ENCODE measurements around the gene PTH1R.

The PTH1R gene

GRCh38 chr3:46922871-46923558, 45.5 kb downstream of the PTH1R start:
- H3K27me3 ChIP-seq (ENCODE audit: insufficient read depth, low read length, poor library complexity): no peaks in the 10 kb centered on the region
- H3K36me3 ChIP-seq (ENCODE audit: insufficient read depth, low read length): peaks cover 98% of the 10 kb centered on the region
- H3K4me2 ChIP-seq (ENCODE audit: insufficient read depth, low read length): no peak overlapping the region
- H3K9me3 ChIP-seq (ENCODE audit: insufficient read depth, low read length, severe bottlenecking): no peaks in the 10 kb centered on the region
- H4K20me1 ChIP-seq (ENCODE audit: insufficient read depth, low read length): peaks cover 58% of the 10 kb centered on the region
- TF ChIP-seq CTCF (IDR thresholded peaks at IDR 0.05; ENCODE audit: borderline replicate concordance, extremely low read depth, low read length, poor library complexity, severe bottlenecking) (no peak), EZH2 (IDR thresholded peaks at IDR 0.05; ENCODE audit: borderline replicate concordance, low read depth, low read length, severe bottlenecking) (no peak)
- H3K27ac ChIP-seq (ENCODE audit: low read length): no peak overlapping the region
- ATAC-seq (ENCODE audit: insufficient read depth, low read depth) (no peak), DNase-seq (no peak)
- peaks cover 7% of the 10 kb centered on the region; the same call in 1 of the 2 replicates for H3K4me1 ChIP-seq (ENCODE audit: insufficient read depth, low read length)
- H3K4me3 ChIP-seq (ENCODE audit: low read depth in 1 of 2, low read length in 2 of 2): no peak overlapping the region
- no peak overlapping the region for H2AFZ ChIP-seq (ENCODE audit: low read depth, low read length)
- H3K9ac ChIP-seq (ENCODE audit: low read depth, low read length): no peak overlapping the region
- peaks cover 33% of the 10 kb centered on the region for H3K79me2 ChIP-seq (ENCODE audit: insufficient read depth, low read length)

GRCh38 chr3:46923559-46924350, 46.2 kb downstream of the PTH1R start:
- peak; percentile 74 for ATAC-seq (ENCODE audit: insufficient read depth, low read depth)
- peak; percentile 51 for DNase-seq
- no peak overlapping the region for H3K9ac ChIP-seq (ENCODE audit: low read depth, low read length)
- no peaks in the 10 kb centered on the region for H3K9me3 ChIP-seq (ENCODE audit: insufficient read depth, low read length, severe bottlenecking)
- H3K4me3 ChIP-seq (ENCODE audit: low read depth in 1 of 2, low read length in 2 of 2): no peak overlapping the region
- H3K36me3 ChIP-seq (ENCODE audit: insufficient read depth, low read length): peaks cover 95% of the 10 kb centered on the region
- peaks cover 40% of the 10 kb centered on the region for H3K79me2 ChIP-seq (ENCODE audit: insufficient read depth, low read length)
- H3K27me3 ChIP-seq (ENCODE audit: insufficient read depth, low read length, poor library complexity): no peaks in the 10 kb centered on the region
- H3K4me1 ChIP-seq (ENCODE audit: insufficient read depth, low read length): peaks cover 9% of the 10 kb centered on the region; the same call in 1 of the 2 replicates
- no peak overlapping the region for H2AFZ ChIP-seq (ENCODE audit: low read depth, low read length)
- no peak overlapping the region for H3K4me2 ChIP-seq (ENCODE audit: insufficient read depth, low read length)
- no peak for TF ChIP-seq EZH2 (IDR thresholded peaks at IDR 0.05; ENCODE audit: borderline replicate concordance, low read depth, low read length, severe bottlenecking)
- TF ChIP-seq CTCF (IDR thresholded peaks at IDR 0.05; ENCODE audit: borderline replicate concordance, extremely low read depth, low read length, poor library complexity, severe bottlenecking): peak; percentile 82
- H3K27ac ChIP-seq (ENCODE audit: low read length): 0 out of 2 replicates have a peak overlapping the region, but pooled peaks have one; percentile 15
- peaks cover 65% of the 10 kb centered on the region for H4K20me1 ChIP-seq (ENCODE audit: insufficient read depth, low read length)

GRCh38 chr3:46924921-46925584, 47.5 kb downstream of the PTH1R start:
- H3K9me3 ChIP-seq (ENCODE audit: insufficient read depth, low read length, severe bottlenecking): no peaks in the 10 kb centered on the region
- peaks cover 69% of the 10 kb centered on the region for H4K20me1 ChIP-seq (ENCODE audit: insufficient read depth, low read length)
- H3K4me1 ChIP-seq (ENCODE audit: insufficient read depth, low read length): peaks cover 9% of the 10 kb centered on the region; the same call in 1 of the 2 replicates
- no peaks in the 10 kb centered on the region for H3K27me3 ChIP-seq (ENCODE audit: insufficient read depth, low read length, poor library complexity)
- H3K79me2 ChIP-seq (ENCODE audit: insufficient read depth, low read length): peaks cover 50% of the 10 kb centered on the region
- DNase-seq (no peak), ATAC-seq (ENCODE audit: insufficient read depth, low read depth) (no peak)
- H2AFZ ChIP-seq (ENCODE audit: low read depth, low read length): no peak overlapping the region
- H3K27ac ChIP-seq (ENCODE audit: low read length): no peak overlapping the region
- H3K36me3 ChIP-seq (ENCODE audit: insufficient read depth, low read length): peaks cover 90% of the 10 kb centered on the region
- TF ChIP-seq EZH2 (IDR thresholded peaks at IDR 0.05; ENCODE audit: borderline replicate concordance, low read depth, low read length, severe bottlenecking) (no peak), CTCF (IDR thresholded peaks at IDR 0.05; ENCODE audit: borderline replicate concordance, extremely low read depth, low read length, poor library complexity, severe bottlenecking) (no peak)
- H3K4me2 ChIP-seq (ENCODE audit: insufficient read depth, low read length): no peak overlapping the region
- H3K9ac ChIP-seq (ENCODE audit: low read depth, low read length): no peak overlapping the region
- H3K4me3 ChIP-seq (ENCODE audit: low read depth in 1 of 2, low read length in 2 of 2): no peak overlapping the region
